H1 (cell line): Measurements from ENCODE around the gene KRABD2.

Source experiments
- BRCA1 ChIP-seq: IDR thresholded peaks from 2 replicates; pipeline ENCODE4 v1.6.1; 2012; ENCODE audit warnings: low read depth, low read length, improper control_type of control experiment
- EP300 ChIP-seq, 2 experiments: IDR thresholded peaks; 1 replicate in 1 of 2; 2 replicates in 1 of 2; pipeline ENCODE4 v1.6.1; 2011 to 2012; ENCODE audit warnings: low read depth in 2 of 2, low read length in 2 of 2, mild to moderate bottlenecking in 2 of 2, borderline replicate concordance in 1 of 2, inconsistent platforms in 1 of 2, moderate library complexity in 1 of 2
- KDM1A ChIP-seq: fragments of 200-600, 300-600 bp; sonication (generic); IDR thresholded peaks from 2 replicates; pipeline ENCODE4 v1.7.1; 2016; ENCODE audit warnings: mild to moderate bottlenecking, low read length, borderline replicate concordance
- KDM4A ChIP-seq: IDR thresholded peaks from one replicate; pipeline ENCODE4 v1.7.1; 2012; ENCODE audit warnings: low read depth, mild to moderate bottlenecking, moderate library complexity, low read length, inconsistent platforms; ENCODE audit not compliant: severe bottlenecking
- SIX5 ChIP-seq: IDR thresholded peaks from 2 replicates; pipeline ENCODE4 v1.6.1; 2011; ENCODE audit warnings: mild to moderate bottlenecking, low read depth, low read length
- TCF12 ChIP-seq: IDR thresholded peaks from 2 replicates; pipeline ENCODE4 v1.6.1; 2011; ENCODE audit warnings: low read depth, mild to moderate bottlenecking, low read length
- TF ChIP-seq, protein P1 (sequence below), 3 experiments: IDR thresholded peaks; 1 replicate in 2 of 3; 2 replicates in 1 of 3; pipeline versions ENCODE4 v1.5.1 to v1.6.1; 2011; ENCODE audit warnings: low read length in 3 of 3, mild to moderate bottlenecking in 3 of 3, inconsistent platforms in 2 of 3, low read depth in 1 of 3, moderate library complexity in 1 of 3; ENCODE audit not compliant: insufficient read depth in 1 of 3; ENCODE audit errors: control extremely low read depth in 1 of 3

GRCh38 chr17:8418471-8418870 lies 42.0 kb upstream of the KRABD2 start:
- no peak for TF ChIP-seq TCF12
- TF ChIP-seq, protein P1, sequence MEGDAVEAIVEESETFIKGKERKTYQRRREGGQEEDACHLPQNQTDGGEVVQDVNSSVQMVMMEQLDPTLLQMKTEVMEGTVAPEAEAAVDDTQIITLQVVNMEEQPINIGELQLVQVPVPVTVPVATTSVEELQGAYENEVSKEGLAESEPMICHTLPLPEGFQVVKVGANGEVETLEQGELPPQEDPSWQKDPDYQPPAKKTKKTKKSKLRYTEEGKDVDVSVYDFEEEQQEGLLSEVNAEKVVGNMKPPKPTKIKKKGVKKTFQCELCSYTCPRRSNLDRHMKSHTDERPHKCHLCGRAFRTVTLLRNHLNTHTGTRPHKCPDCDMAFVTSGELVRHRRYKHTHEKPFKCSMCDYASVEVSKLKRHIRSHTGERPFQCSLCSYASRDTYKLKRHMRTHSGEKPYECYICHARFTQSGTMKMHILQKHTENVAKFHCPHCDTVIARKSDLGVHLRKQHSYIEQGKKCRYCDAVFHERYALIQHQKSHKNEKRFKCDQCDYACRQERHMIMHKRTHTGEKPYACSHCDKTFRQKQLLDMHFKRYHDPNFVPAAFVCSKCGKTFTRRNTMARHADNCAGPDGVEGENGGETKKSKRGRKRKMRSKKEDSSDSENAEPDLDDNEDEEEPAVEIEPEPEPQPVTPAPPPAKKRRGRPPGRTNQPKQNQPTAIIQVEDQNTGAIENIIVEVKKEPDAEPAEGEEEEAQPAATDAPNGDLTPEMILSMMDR (IDR thresholded peaks at IDR 0.05; ENCODE audit: control extremely low read depth in 1 of 3, insufficient read depth in 1 of 3, low read depth in 1 of 3, low read length in 3 of 3): no peak
- no peak for TF ChIP-seq KDM4A
- no peak for TF ChIP-seq BRCA1
- TF ChIP-seq SIX5: no peak
- TF ChIP-seq KDM1A: no peak
- no peak for TF ChIP-seq EP300 (IDR thresholded peaks at IDR 0.05; ENCODE audit: borderline replicate concordance in 1 of 2, low read depth in 2 of 2, low read length in 2 of 2)
